Measurements from ENCODE around the gene ZNF334. TPM values are rescaled to one million over a fixed set of nuclear protein-coding genes. Genes with fewer than 3 reads are reported as not detected.

Gene ZNF334
- total RNA-seq, 1 donor, result 0.63 TPM

DNA sequence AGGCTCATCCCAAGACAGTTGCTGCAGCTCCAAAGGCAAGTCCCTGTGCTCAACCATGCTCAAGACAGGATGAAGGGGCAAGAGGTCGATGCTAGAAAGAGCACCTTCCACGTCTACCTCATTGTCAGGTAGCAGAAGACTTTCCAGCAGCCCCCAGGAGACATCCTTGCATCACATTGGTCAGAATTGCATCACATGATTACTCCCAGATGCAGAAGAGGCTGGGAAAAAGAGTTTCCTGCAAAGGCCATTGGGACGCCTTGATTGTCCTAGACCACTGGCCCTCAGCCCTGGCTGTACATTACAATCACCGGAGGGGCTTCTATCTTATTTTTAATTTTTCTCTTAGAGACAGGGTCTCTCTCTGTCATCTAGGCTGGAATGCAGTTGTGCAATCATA, 17.3 kb upstream of the ZNF334 start:
- TF ChIP-seq, protein P1, sequence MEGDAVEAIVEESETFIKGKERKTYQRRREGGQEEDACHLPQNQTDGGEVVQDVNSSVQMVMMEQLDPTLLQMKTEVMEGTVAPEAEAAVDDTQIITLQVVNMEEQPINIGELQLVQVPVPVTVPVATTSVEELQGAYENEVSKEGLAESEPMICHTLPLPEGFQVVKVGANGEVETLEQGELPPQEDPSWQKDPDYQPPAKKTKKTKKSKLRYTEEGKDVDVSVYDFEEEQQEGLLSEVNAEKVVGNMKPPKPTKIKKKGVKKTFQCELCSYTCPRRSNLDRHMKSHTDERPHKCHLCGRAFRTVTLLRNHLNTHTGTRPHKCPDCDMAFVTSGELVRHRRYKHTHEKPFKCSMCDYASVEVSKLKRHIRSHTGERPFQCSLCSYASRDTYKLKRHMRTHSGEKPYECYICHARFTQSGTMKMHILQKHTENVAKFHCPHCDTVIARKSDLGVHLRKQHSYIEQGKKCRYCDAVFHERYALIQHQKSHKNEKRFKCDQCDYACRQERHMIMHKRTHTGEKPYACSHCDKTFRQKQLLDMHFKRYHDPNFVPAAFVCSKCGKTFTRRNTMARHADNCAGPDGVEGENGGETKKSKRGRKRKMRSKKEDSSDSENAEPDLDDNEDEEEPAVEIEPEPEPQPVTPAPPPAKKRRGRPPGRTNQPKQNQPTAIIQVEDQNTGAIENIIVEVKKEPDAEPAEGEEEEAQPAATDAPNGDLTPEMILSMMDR (IDR thresholded peaks at IDR 0.05; ENCODE audit: insufficient read depth, low read length), result no peak

DNA sequence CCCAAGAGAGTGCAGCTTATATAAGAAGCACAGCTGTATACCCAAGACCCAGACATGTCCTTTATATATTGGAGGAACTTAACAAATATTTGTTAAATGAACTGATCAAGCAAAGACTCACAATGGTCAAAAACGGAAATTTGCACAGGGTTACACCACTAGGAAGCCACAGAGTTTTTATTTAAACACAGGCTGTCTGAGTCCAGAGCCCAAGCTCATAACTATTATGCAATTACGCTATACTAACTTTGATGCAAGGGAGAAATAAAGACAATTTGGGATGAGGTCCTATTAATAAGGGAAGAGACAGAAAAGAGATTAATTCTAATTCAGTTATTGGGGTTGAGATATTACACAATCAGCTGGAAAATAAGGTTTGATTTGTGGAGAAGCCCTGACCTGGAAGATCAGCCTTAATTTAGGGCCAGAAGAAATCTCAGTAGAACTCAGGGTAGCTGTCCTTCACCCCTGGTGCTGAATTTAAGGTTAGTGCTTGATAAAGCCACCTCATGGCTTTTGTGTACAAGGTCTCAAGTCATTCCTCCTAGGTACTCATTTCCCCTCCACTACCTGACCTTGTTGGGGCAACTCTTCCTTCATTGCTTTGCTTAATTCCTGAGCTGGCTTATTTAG, 10.5 kb upstream of the ZNF334 start:
- DNase-seq (ENCODE audit: low read depth), result peak; percentile 25
- TF ChIP-seq, protein P1 (IDR thresholded peaks at IDR 0.05; ENCODE audit: insufficient read depth, low read length), result no peak
- H3K4me3 ChIP-seq (ENCODE audit: low read depth, low read length), result no peak overlapping the region

More for the DNA sequence above, 17.3 kb upstream of the ZNF334 start:
- no peak overlapping the region for H3K4me3 ChIP-seq (ENCODE audit: low read depth, low read length)
- no peak for DNase-seq (ENCODE audit: low read depth)

DNA sequence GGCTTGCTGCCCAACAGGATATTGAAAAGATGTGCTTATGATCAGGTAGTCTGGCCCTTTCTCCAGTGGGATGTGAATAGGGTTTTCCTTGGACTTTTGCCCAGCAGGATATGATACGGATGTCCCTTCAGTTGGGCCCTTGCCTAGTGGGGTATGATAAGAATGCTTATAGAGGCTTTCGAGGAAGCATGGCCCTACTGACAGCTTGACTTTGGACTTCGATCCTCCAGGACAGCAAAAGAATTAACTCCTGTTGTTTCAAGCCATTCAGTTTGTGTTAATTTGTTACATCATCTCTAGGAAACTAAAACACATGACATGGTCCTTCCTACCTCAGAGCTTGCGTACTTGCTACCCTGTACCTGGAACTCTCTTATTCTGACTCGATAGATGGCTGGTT, 9.7 kb upstream of the ZNF334 start:
- no peak overlapping the region for H3K4me3 ChIP-seq (ENCODE audit: low read depth, low read length)
- TF ChIP-seq, protein P1 (IDR thresholded peaks at IDR 0.05; ENCODE audit: insufficient read depth, low read length), result no peak
- no peak for DNase-seq (ENCODE audit: low read depth)

DNA sequence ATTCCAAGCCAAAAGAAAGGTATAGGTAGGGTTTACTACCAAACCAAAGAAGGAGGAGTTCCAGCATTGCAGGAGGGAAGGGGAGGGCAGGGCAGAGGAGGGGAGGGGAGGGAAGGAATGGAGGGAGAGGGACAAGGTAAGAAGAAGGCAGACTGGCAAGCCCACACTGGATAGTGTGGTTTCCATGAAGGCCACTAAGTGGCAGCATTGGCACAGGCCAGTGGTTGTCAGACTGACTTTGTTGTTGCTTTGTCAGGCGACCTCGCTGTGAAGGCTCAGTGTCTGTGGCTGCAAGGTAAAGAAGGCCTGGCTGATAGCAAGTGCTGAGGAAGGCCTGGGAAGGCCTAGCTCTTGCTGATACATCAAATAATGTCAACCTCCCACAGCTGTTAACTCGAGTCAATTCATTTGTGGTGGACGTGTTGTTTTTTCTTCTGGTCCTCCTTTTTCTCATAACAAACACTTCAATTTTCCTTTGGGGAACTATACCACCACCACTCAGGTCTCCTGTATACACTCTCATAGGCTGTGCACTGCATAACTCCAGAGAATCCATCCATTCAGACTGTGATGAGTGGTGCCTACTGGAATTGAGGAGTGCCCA, 7.7 kb upstream of the ZNF334 start:
- no peak overlapping the region for H3K4me3 ChIP-seq (ENCODE audit: low read depth, low read length)
- TF ChIP-seq, protein P1 (IDR thresholded peaks at IDR 0.05; ENCODE audit: insufficient read depth, low read length), result peak; percentile 70
- DNase-seq (ENCODE audit: low read depth), result peak; percentile 58

DNA sequence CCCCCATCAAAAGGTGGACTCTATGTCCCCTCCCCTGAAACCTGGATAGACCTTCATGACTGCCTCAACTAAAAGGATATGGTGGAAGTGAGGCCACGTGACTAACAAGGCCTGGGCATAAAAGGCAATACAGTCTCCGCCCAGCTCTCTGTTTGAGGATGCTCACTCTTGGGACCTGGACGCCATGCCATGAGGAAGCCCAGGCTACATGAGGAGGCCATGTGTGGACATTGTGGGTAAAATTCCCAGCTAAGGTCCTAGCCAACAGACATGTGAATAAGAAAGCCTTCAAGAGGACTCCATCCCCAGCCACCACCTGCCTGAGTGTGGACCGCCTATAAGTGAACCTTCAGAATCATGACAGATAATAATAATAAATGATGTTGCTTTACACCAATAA, 7.2 kb upstream of the ZNF334 start:
- no peak for DNase-seq (ENCODE audit: low read depth)
- no peak overlapping the region for H3K4me3 ChIP-seq (ENCODE audit: low read depth, low read length)
- TF ChIP-seq, protein P1 (IDR thresholded peaks at IDR 0.05; ENCODE audit: insufficient read depth, low read length), result no peak

DNA sequence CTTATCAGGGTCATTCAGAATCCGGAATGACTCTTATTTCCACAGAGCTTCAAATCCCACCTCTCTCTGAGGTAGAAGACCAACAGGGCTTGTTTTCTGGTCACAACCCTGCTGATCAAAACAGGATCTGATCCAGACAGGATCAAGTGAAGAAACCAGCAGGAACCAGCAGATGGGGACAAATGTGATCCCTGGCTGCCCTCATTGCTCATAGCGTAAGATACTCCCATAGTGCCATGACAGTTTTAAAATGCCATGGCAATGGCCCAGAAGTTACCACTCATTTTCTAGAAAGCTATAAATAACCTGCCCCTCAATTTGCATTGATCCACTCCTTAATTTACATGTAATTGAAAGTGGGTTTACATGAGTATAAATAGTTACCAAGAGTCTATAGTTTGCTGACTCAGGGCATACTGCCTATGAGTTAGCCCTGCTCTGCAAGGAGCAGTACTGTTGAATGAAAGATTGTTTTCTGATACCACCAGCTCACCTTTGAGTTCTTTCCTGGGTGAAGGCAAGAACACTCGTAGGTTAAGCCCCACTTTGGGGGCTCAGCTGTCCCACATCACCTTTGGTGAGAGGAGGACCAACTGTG, 6.2 kb upstream of the ZNF334 start:
- TF ChIP-seq, protein P1 (IDR thresholded peaks at IDR 0.05; ENCODE audit: insufficient read depth, low read length), result no peak
- no peak for DNase-seq (ENCODE audit: low read depth)
- no peak overlapping the region for H3K4me3 ChIP-seq (ENCODE audit: low read depth, low read length)

Measured in fibroblast of the aortic adventitia (primary cell).